Suppressor macrophage (primary cell): ENCODE results near the gene RFX8.

Source experiments
- DNase-seq, 4 experiments: peaks; one replicate each; pipeline ENCODE4 v3.0.0-alpha.2; 2020 to 2022

RFX8 gene

DNA sequence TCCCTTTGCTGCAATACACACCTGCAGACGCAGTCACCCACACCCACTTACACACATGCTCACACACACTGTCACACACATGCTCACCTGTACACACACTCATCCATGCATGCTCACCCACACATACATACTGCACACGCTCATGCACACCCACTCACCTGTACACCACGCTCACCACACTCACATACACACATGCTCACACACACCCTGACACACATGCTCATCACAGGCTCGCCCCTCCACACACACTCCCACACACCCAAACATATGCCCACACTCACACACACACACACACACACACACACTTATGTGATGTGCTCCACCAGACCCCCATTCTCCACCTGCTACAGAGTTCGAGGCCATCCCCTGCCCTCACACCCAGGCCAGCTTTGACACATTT is 64.8 kb downstream of the RFX8 start:
- no peak for DNase-seq

- DNase-seq: no peak
Observed at GRCh38 chr2:101409699-101410098, 65.2 kb downstream of the RFX8 start.

DNA sequence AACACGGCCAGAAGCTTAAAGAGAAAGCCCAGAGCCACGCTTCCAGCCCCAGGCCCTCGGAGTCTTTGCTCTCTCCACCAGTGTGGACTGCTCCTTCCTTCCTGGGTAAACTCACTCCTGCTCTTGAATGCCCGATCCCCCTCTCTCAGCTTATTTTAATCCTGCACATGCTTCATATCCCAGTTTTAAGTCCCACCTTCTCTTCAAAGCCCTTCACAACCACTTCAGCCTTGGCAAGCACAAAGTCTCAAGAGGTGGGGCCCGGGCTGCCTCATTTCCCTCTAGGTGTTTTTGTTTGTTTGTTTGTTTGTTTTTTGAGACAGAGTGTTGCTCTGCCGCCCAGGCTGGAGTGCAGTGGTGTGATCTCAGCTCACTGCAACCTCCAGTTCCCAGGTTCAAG is 66.0 kb downstream of the RFX8 start:
- DNase-seq: no peak

- DNase-seq: peak; percentile 27 to 71 (median 50)
Observed at GRCh38 chr2:101405351-101405899, 69.5 kb downstream of the RFX8 start.

DNA sequence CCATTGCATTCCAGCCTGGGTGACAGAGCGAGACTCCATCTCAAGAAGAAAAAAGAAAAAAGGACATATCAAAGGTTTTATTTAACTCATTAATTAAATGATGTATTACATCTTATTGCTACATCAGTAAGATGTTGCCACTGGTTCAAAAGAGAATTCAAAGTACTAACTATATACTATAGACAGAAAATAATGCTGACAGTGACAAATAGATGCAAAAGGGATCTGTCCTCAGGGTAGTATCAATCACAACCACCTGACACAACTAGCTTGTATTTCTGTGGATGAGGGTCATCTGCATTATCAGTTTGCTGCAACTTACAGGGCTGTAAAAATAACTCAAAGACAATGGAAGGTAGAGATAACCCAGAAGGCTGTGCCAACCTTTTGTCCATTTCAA is 71.2 kb downstream of the RFX8 start:
- no peak for DNase-seq

DNA sequence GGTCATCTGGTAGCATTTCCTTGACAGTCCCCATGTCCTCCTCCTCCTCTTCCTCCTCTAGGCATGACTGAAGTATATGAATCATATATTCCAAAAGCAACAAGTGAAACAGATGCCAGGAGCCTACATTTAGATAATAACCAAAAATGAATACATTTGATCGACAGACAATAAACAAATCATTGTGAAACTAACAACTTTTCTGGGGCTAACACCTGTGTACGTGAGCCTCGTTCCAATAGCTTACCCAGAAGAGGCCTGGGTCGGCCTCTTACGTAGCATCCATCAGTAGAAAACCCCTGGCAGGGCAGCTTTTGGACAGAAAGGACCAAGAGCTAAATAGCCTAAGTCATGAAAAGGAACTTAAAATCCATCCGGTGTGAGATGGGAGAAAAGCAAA is 72.3 kb downstream of the RFX8 start:
- DNase-seq: no peak

GRCh38 chr2:101401906-101402305 is 73.0 kb downstream of the RFX8 start:
- DNase-seq: no peak

GRCh38 chr2:101401326-101401665 is 73.6 kb downstream of the RFX8 start:
- DNase-seq: peak in 1 of 4 experiments; percentile 14

- DNase-seq: no peak
Observed at GRCh38 chr2:101400506-101401325, 74.2 kb downstream of the RFX8 start.

- DNase-seq: peak; percentile 70 to 86 (median 76)
Observed at GRCh38 chr2:101400048-101400447, 74.9 kb downstream of the RFX8 start.

- peak; percentile 61 to 82 (median 74) for DNase-seq
Observed at GRCh38 chr2:101399021-101399799, 75.7 kb downstream of the RFX8 start.

- DNase-seq: peak; percentile 35 to 73 (median 62)
Observed at GRCh38 chr2:101398116-101398821, 76.6 kb downstream of the RFX8 start.

- DNase-seq: peak in 3 of 4 experiments; percentile 40 to 68 (median 67)
Observed at GRCh38 chr2:101396316-101396717, 78.6 kb downstream of the RFX8 start.

GRCh38 chr2:101395545-101396315 is 79.2 kb downstream of the RFX8 start:
- DNase-seq: peak in 3 of 4 experiments; percentile 50 to 60 (median 52)

GRCh38 chr2:101388232-101388631 is 86.7 kb downstream of the RFX8 start:
- peak in 1 of 4 experiments; percentile 37 for DNase-seq

DNA sequence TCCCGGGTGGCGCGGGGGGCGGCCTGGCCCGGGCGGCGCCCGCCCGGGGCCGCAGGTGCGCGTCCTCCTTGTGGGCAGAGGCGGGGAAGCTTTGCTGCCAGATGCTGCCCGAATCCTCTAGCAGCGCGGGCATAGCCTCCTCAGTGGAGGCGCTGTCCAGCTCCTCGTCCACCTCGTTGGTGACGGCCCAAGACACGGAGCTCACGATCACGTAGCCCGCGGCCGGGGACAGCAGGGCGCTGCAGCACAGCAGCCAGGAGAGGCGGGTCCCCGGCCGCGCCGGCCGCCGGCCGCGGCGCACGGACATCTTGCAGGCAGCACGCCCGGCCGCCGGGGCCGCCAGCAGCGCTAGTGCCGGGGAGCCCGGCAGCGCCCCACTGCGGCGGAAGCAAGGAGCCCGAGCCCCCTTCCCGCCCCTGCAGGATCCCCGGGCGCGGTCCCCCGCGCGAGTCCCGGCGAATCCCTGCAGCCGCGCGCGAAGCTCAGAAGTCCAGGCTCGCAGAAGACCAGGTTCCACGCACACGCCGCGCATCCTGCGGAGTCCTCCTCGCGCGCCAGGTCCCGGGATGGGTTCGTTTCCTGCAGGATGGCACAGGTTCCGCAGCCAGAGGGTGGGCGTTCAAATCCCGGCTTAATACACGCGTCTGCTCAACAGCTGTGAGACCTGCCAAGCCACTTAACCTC is 87.6 kb downstream of the RFX8 start, which contains the start of gene CREG2:
TSS of gene CREG2 (minus strand) at position 353 of the 684 bp plus-strand sequence. CDS start at position 307, 46 bp downstream.
- DNase-seq: peak; percentile 71 to 90 (median 78)

DNA sequence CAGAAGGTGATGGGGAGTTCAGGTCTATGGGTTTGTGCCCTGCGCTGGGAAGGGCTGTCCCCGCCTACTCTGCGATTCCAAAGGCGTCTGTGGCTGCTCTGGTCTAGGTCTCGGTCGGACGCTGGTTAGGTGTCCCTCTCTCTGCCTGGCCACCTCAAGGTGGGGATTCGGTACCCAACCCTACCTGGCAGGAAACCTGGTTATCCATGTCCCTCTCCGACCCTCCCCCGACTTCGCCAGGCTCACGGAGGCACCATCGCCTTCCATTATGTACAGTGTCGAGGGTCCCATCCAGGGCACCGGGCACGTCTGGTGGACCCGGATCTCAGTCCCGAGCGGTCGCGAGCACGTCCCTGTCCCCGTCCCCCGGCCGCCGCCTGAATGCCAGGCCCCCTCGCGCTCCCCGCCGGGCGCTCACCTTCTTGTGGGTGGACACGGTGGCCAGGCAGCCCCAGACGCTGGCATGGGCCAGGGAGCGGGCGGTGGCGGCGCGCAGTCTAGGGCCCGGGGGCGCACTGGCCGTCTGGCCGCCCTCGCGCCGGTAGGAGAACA is 88.2 kb downstream of the RFX8 start:
- DNase-seq: no peak

GRCh38 chr2:101383016-101383541 is 91.8 kb downstream of the RFX8 start:
- DNase-seq: no peak

DNA sequence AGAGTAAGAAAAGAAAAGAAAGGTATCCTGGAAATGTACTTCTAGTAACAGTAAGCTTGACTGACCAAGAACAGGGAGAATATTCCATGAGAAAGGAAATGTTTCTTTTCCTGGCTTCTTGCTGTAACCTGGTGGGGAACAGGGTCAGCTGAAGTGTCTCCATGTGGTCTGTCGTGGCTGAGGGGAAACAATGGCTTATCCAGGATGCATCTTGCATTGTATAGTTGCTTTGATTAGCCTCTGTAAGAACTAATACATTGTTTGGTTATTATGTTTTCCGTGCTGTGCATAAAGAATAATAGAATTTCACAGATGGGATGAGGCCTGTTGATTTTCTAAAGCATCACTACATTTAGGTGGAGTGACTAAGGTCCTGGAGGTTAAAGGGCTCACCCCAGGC is 92.5 kb downstream of the RFX8 start:
- no peak for DNase-seq

DNA sequence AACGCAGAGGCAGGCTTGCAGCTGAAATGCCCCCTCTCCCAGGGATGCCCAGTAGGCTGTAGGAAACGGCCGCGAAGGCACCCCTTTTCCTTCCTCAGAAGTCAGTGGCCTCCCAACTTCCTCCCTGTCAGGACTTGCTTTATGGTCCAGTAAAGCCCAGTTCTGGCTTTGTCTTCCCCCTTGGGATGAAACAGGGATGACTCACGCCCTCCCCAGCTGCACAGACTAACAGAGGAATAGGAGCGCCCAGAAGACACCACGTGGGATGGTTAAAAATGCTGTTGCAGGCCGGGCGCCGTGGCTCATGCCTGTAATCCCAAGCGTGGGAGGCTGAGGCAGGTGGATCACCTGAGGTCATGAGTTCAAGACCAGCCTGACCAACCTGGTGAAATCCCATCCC is 94.5 kb downstream of the RFX8 start:
- DNase-seq: peak; percentile 69 to 83 (median 82)

GRCh38 chr2:101379091-101379490 is 95.8 kb downstream of the RFX8 start:
- no peak for DNase-seq
